ENCODE results near the gene PLIN4. TPM values are rescaled to one million over a fixed set of nuclear protein-coding genes. Genes with fewer than 3 reads are reported as not detected.

The PLIN4 gene
- total and polyA plus RNA-seq, 9 of the 15 experiments (the other 6 are each of a cell fraction or from before 2014, with no cell fraction given), result 0.04 to 0.16 (median 0.07) TPM; not detected in 3

GRCh38 chr19:4539693-4540581 is 21.7 kb upstream of the PLIN4 start, which contains the start of gene LRG1 (continued):
- TF ChIP-seq, protein P1, sequence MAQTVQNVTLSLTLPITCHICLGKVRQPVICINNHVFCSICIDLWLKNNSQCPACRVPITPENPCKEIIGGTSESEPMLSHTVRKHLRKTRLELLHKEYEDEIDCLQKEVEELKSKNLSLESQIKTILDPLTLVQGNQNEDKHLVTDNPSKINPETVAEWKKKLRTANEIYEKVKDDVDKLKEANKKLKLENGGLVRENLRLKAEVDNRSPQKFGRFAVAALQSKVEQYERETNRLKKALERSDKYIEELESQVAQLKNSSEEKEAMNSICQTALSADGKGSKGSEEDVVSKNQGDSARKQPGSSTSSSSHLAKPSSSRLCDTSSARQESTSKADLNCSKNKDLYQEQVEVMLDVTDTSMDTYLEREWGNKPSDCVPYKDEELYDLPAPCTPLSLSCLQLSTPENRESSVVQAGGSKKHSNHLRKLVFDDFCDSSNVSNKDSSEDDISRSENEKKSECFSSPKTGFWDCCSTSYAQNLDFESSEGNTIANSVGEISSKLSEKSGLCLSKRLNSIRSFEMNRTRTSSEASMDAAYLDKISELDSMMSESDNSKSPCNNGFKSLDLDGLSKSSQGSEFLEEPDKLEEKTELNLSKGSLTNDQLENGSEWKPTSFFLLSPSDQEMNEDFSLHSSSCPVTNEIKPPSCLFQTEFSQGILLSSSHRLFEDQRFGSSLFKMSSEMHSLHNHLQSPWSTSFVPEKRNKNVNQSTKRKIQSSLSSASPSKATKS (CRISPR knock-in tag; IDR thresholded peaks at IDR 0.05), result no peak
- TF ChIP-seq TOE1 (IDR thresholded peaks at IDR 0.05; ENCODE audit: borderline replicate concordance), result peak; percentile 37; the same call in 1 of the 2 replicates
- no peak for TF ChIP-seq TOE1 (CRISPR knock-in tag; IDR thresholded peaks at IDR 0.05; ENCODE audit: borderline replicate concordance, low read depth)
- peak; percentile 33 for TF ChIP-seq NEUROD1 (IDR thresholded peaks at IDR 0.05; ENCODE audit: borderline replicate concordance, low read depth, low read length, partially characterized antibody)
- TF ChIP-seq MAZ (CRISPR knock-in tag; conservative IDR thresholded peaks at IDR 0.05 in 1 of 2, IDR thresholded peaks at IDR 0.05 in 1 of 2), result peak in 1 of 2 experiments; percentile 55; a peak in 2 of 4 replicates
- no peak for TF ChIP-seq ZNF165 (CRISPR knock-in tag; IDR thresholded peaks at IDR 0.05; ENCODE audit: borderline replicate concordance)
- peak in 1 of 2 experiments; percentile 67; a peak in 1 of 4 replicates for TF ChIP-seq TEAD1 (CRISPR knock-in tag; IDR thresholded peaks at IDR 0.05)
- TF ChIP-seq TBP (optimal IDR thresholded peaks at IDR 0.05; ENCODE audit: low read depth, low read length), result peak; percentile 92
- 0 out of 2 replicates have a peak, but pooled peaks have one; percentile 37 for TF ChIP-seq CBFA2T2 (conservative IDR thresholded peaks at IDR 0.05)
- 0 out of 2 replicates have a peak, but pooled peaks have one; percentile 37 for TF ChIP-seq JUND (IDR thresholded peaks at IDR 0.05; ENCODE audit: borderline replicate concordance, low read depth, low read length)
- TF ChIP-seq JUND (tag; IDR thresholded peaks at IDR 0.05; ENCODE audit: borderline replicate concordance, low read depth, low read length), result no peak; the same call in 2 of the 3 replicates
- no peak for TF ChIP-seq IFI16 (CRISPR knock-in tag; IDR thresholded peaks at IDR 0.05)
- 0 out of 2 replicates have a peak, but pooled peaks have one; percentile 24 for TF ChIP-seq ZKSCAN8 (CRISPR knock-in tag; IDR thresholded peaks at IDR 0.05)
- TF ChIP-seq PPARD (CRISPR knock-in tag; IDR thresholded peaks at IDR 0.05), result no peak

Measured in K562 (cell line).